ENCODE results near the gene ORAI1. TPM values are rescaled to one million over a fixed set of nuclear protein-coding genes. Genes with fewer than 3 reads are reported as not detected.
"Not testable (repeated sequence)": the region's sequence is repeated elsewhere in the genome, so short reads cannot be mapped to it uniquely, and the experiment has no call there.

The ORAI1 gene
- total RNA-seq, 1 experiment from 2014 or later: 28.1 TPM

DNA sequence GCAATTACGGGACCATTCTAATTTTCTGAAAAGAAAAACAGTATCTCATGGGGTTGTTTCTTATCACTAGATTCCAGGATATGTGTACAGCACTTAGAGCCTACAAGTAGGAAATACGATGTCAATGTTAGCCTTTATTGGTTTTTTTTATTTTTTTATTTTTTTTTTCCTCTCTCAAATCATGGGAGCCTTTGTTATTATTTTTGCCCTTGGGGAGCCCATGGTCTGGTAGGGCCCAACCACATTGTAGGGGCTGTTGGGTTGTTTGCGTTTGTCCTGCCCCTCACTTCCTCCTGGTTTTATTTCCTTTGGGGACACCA is 37.2 kb downstream of the ORAI1 start:
- ChIA-PET POLR2A (ENCODE audit: unreplicated experiment) (no interaction called here), CTCF (no interaction called here)
- H3K27ac ChIP-seq: peak overlapping the region; percentile 28; the same call in 1 of the 2 replicates
- peak overlapping the region; percentile 73 for H3K4me2 ChIP-seq
- peaks cover 8% of the 10 kb centered on the region; the same call in 1 of the 2 replicates for H3K79me2 ChIP-seq (ENCODE audit: low read depth)
- BruUV-seq (replicated peaks): no TSS peak
- H3K9me3 ChIP-seq (ENCODE audit: insufficient read depth, low read depth): no peaks in the 10 kb centered on the region
- 0 out of 2 replicates have a peak, but pooled peaks cover 5% of the 10 kb centered on the region for H3F3A ChIP-seq (ENCODE audit: insufficient read depth, low read depth)
- TF ChIP-seq, protein P1, sequence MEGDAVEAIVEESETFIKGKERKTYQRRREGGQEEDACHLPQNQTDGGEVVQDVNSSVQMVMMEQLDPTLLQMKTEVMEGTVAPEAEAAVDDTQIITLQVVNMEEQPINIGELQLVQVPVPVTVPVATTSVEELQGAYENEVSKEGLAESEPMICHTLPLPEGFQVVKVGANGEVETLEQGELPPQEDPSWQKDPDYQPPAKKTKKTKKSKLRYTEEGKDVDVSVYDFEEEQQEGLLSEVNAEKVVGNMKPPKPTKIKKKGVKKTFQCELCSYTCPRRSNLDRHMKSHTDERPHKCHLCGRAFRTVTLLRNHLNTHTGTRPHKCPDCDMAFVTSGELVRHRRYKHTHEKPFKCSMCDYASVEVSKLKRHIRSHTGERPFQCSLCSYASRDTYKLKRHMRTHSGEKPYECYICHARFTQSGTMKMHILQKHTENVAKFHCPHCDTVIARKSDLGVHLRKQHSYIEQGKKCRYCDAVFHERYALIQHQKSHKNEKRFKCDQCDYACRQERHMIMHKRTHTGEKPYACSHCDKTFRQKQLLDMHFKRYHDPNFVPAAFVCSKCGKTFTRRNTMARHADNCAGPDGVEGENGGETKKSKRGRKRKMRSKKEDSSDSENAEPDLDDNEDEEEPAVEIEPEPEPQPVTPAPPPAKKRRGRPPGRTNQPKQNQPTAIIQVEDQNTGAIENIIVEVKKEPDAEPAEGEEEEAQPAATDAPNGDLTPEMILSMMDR (conservative IDR thresholded peaks at IDR 0.05): no peak
- TF ChIP-seq EZH2 (IDR thresholded peaks at IDR 0.05; ENCODE audit: low read depth): no peak
- no peaks in the 10 kb centered on the region for H3K27me3 ChIP-seq (ENCODE audit: insufficient read depth, low read depth)
- 0 out of 2 replicates have a peak, but pooled peaks cover 4% of the 10 kb centered on the region for H3K4me1 ChIP-seq (replicated peaks; ENCODE audit: insufficient read depth)
- H4K20me1 ChIP-seq (ENCODE audit: insufficient read depth): no peaks in the 10 kb centered on the region
- H3K9me2 ChIP-seq (ENCODE audit: insufficient read depth): no peaks in the 10 kb centered on the region
- intact Hi-C loops (cut with micrococcal nuclease; ENCODE audit: unreplicated experiment): no loop called here
- peak overlapping the region; percentile 79; the same call in 1 of the 2 replicates for H3K4me3 ChIP-seq
- DNase-seq: no peak
- peak overlapping the region; percentile 89 for H2AFZ ChIP-seq
- no peaks in the 10 kb centered on the region for H3K36me3 ChIP-seq (ENCODE audit: low read depth)

DNA sequence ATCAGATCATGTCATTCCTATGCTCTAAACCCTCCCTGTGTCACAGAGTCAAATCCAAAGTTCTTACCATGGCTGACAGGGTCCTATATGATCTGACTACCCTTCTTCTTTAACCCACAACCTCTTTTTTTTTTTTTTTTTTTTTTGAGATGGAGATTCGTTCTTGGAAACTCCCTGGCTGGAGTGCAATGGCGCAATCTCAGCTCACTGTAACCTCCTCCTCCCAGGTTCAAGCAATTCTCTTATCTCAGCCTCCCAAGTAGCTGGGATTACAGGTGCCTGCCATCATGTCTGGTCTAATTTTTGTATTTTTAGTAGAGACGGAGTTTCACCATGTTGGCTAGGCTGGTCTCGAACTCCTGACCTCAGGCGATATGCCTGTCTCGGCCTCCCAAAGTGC is 40.5 kb downstream of the ORAI1 start:
- H2AFZ ChIP-seq; CTCF ChIA-PET; H3K9me3 ChIP-seq (ENCODE audit: insufficient read depth, low read depth); intact Hi-C loops (cut with micrococcal nuclease; ENCODE audit: unreplicated experiment); H3K4me2 ChIP-seq; H3K79me2 ChIP-seq (ENCODE audit: low read depth); H3K9me2 ChIP-seq (ENCODE audit: insufficient read depth); DNase-seq; H3K36me3 ChIP-seq (ENCODE audit: low read depth); H4K20me1 ChIP-seq (ENCODE audit: insufficient read depth); BruUV-seq (replicated peaks); H3K27ac ChIP-seq; H3K27me3 ChIP-seq (ENCODE audit: insufficient read depth, low read depth); H3K4me3 ChIP-seq: not testable (repeated sequence)
- Histone ChIP-seq H3F3A (ENCODE audit: insufficient read depth, low read depth) (peaks cover 16% of the 10 kb centered on the region), H3K4me1 (replicated peaks; ENCODE audit: insufficient read depth) (peaks cover 26% of the 10 kb centered on the region)
- POLR2A ChIA-PET (ENCODE audit: unreplicated experiment): interaction anchor here (0.6 kb wide), 1 partner anchor 107 kb away, joined by 9 read pairs; no protein-coding TSS in a partner anchor

DNA sequence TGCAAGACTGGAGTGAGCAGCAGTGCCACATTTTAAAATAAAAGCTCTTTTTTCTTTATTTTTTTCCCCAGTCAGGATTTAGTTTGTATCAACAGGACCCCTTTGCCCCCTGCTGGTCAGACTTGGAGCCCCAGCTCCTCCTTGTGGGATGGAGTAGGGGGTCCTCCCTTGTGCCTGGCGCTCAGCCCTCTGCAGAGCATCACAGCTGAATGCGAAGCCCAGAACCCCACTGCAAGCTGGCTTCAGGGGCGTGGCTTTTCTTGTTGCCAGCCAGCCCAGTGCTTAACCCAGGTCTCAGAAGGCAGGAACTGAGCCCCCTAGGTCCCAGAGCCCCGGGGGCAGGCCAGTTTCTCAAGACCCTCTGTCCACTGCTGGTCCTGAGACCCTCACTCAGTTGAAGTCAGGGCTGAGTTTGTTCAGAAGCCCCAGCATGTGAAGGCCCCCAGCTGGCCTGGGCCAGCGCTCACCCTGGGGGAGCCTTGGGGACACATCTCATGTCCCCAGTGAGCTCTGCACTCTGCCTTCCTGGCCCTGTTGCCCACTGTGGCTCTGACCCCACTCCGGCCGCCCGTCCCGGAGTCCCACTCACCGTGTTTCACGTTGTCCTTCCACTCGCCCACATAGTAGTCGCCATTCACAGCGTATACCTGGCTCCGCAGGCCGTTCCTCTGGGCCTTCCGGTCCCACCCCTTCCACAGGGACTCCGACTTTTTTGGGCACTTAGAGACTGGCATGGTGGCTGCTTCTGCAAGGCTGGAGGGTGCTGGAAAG is 42.6 kb downstream of the ORAI1 start:
- Histone ChIP-seq H3K4me1 (replicated peaks; ENCODE audit: insufficient read depth) (peaks cover 42% of the 10 kb centered on the region), H3K79me2 (ENCODE audit: low read depth) (peaks cover 8% of the 10 kb centered on the region; the same call in 1 of the 2 replicates), H3K4me3 (no peak overlapping the region), H3K9me2 (ENCODE audit: insufficient read depth) (no peaks in the 10 kb centered on the region), H3K36me3 (ENCODE audit: low read depth) (no peaks in the 10 kb centered on the region), H3K9me3 (ENCODE audit: insufficient read depth, low read depth) (no peaks in the 10 kb centered on the region), H3K27me3 (ENCODE audit: insufficient read depth, low read depth) (no peaks in the 10 kb centered on the region), H3K4me2 (peak overlapping the region; percentile 35), H4K20me1 (ENCODE audit: insufficient read depth) (no peaks in the 10 kb centered on the region), H3K27ac (no peak overlapping the region), H3F3A (ENCODE audit: insufficient read depth, low read depth) (peaks cover 23% of the 10 kb centered on the region), H2AFZ (no peak overlapping the region)
- DNase-seq: peak in 1 of 2 experiments; percentile 18
- TF ChIP-seq, protein P1 (conservative IDR thresholded peaks at IDR 0.05): peak; percentile 62; the same call in 1 of the 2 replicates
- no peak for TF ChIP-seq EZH2 (IDR thresholded peaks at IDR 0.05; ENCODE audit: low read depth)
- CTCF ChIA-PET: interaction anchor here (0.7 to 1.1 kb wide), 5 partner anchors 41 to 177 kb away, joined by 3 to 8 read pairs (median 3); partner anchors contain the start of gene ORAI1
- BruUV-seq (replicated peaks): no TSS peak
- intact Hi-C loops (cut with micrococcal nuclease; ENCODE audit: unreplicated experiment): no loop called here
- POLR2A ChIA-PET (ENCODE audit: unreplicated experiment): interaction anchor here (0.6 kb wide), 2 partner anchors 89 to 1173 kb away, joined by 3 read pairs; partner anchors contain the start of gene DYNLL1
